Activated CD8-positive, alpha-beta T cell treated with anti-CD3 and anti-CD28 coated beads for 36 hours (primary cell): ENCODE measurements around the gene MTOR. TPM values are rescaled to one million over a fixed set of nuclear protein-coding genes. Genes with fewer than 3 reads are reported as not detected.

Source experiments
- ATAC-seq: fragments of 200-7000 bp; cut with Tn5 transposase; one replicate; pipeline ENCODE4 v1.10.0; 2021; ENCODE audit warnings: mild to moderate bottlenecking, moderate library complexity
- CTCF ChIA-PET: fragments of 350-600 bp; sonication (Branson Sonifier 250); formaldehyde crosslinking; loops from one replicate; lab custom pipeline; 2021; ENCODE audit warnings: antibody characterized with exemption; lab: Charles Lee
- POLR2A ChIA-PET: fragments of 350-600 bp; sonication (Branson Sonifier 250); formaldehyde crosslinking; loops from one replicate; lab custom pipeline; 2021; ENCODE audit warnings: antibody characterized with exemption; lab: Charles Lee
- DNase-seq: peaks from one replicate; pipeline ENCODE4 v3.0.0-alpha.2; 2020
- H3K27ac Mint-ChIP-seq: one replicate; pipeline ENCODE4 v1.8.0; 2021; ENCODE audit warnings: mild to moderate bottlenecking, mixed read lengths
- H3K27me3 Mint-ChIP-seq: one replicate; pipeline ENCODE4 v1.8.0; 2021; ENCODE audit warnings: mixed read lengths
- H3K36me3 Mint-ChIP-seq: one replicate; pipeline ENCODE4 v1.8.0; 2021; ENCODE audit warnings: low read depth, mixed read lengths
- H3K4me1 Mint-ChIP-seq: one replicate; pipeline ENCODE4 v1.8.0; 2021; ENCODE audit warnings: low read depth, mixed read lengths
- H3K4me3 Mint-ChIP-seq: one replicate; pipeline ENCODE4 v1.8.0; 2021; ENCODE audit warnings: mild to moderate bottlenecking, moderate library complexity, mixed read lengths
- H3K9me3 Mint-ChIP-seq: one replicate; pipeline ENCODE4 v1.8.0; 2021; ENCODE audit warnings: mixed read lengths
- intact Hi-C: fragments of 100-400 bp; cut with micrococcal nuclease; formaldehyde crosslinking; loops from one replicate; pipeline ENCODE4 v1.10.0; 2022
- total RNA-seq, 2 experiments: library from RNA; stranded (reverse); gene quantifications; one replicate each; pipeline ENCODE4 v1.2.3, GENCODE V29; 2021
- TF ChIP-seq, protein P1 (sequence below): fragments of 200-600 bp; IDR thresholded peaks from one replicate; pipeline ENCODE4 v1.8.0; 2022; ENCODE audit warnings: antibody characterized with exemption, mild to moderate bottlenecking

MTOR gene
- total RNA-seq, 2 experiments from 2014 or later = 34.7 to 36.8 TPM

DNA sequence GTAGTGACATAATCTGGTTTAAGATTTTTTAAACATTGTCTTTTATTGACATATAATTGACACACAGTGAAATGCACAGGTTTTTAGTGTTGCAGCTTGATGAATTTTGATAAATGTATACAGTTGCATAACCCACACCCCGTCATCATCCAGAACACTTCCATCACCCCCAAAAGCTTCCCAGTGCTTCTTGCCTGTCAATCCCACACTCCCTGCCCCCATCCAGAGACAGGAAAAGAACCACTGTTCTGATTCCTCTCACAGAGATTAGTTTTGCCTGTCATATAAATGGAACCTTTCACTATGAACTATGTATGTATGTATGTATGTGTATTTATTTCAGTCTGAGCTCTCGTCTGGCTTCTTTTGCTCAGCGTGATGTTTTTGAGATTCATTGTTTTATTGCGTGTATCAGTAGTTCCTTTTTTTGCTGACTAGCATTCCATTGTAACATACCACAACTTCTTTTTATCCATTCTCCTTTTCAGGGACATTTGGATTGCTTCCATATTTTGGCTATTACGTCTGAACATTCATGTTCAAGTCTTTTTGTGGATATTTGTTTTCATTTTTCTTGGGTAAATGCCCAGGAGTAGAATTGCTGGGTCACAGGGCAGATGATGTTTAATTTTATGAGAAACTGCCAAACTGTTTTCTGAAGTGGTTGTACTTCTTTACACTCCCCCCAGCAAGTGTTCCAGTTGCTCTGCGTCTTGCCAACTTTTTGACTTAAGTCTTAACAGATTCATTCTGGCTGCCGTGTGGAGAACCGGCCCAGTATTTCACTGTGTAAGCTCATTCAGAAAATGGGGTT lies 19.4 kb upstream of the MTOR start:
- ChIA-PET CTCF (interaction anchor here (1.0 to 2.8 kb wide), 5 partner anchors 13 to 369 kb away, joined by 3 to 9 read pairs (median 4); no protein-coding TSS in a partner anchor), POLR2A (interaction anchor here (1.1 to 1.7 kb wide), 3 partner anchors 9 to 20 kb away, joined by 4 to 5 read pairs (median 4); partner anchors contain the start of genes MTOR and UBIAD1)
- Mint-ChIP-seq H3K4me1 (peaks cover 80% of the 10 kb centered on the region), H3K4me3 (peak overlapping the region; percentile 31), H3K9me3 (no peaks in the 10 kb centered on the region), H3K27ac (peak overlapping the region; percentile 89), H3K36me3 (peaks cover 76% of the 10 kb centered on the region), H3K27me3 (no peaks in the 10 kb centered on the region)
- TF ChIP-seq, protein P1, sequence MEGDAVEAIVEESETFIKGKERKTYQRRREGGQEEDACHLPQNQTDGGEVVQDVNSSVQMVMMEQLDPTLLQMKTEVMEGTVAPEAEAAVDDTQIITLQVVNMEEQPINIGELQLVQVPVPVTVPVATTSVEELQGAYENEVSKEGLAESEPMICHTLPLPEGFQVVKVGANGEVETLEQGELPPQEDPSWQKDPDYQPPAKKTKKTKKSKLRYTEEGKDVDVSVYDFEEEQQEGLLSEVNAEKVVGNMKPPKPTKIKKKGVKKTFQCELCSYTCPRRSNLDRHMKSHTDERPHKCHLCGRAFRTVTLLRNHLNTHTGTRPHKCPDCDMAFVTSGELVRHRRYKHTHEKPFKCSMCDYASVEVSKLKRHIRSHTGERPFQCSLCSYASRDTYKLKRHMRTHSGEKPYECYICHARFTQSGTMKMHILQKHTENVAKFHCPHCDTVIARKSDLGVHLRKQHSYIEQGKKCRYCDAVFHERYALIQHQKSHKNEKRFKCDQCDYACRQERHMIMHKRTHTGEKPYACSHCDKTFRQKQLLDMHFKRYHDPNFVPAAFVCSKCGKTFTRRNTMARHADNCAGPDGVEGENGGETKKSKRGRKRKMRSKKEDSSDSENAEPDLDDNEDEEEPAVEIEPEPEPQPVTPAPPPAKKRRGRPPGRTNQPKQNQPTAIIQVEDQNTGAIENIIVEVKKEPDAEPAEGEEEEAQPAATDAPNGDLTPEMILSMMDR = no peak
- no peak for ATAC-seq
- no peak for DNase-seq
- intact Hi-C loops = no loop called here

DNA sequence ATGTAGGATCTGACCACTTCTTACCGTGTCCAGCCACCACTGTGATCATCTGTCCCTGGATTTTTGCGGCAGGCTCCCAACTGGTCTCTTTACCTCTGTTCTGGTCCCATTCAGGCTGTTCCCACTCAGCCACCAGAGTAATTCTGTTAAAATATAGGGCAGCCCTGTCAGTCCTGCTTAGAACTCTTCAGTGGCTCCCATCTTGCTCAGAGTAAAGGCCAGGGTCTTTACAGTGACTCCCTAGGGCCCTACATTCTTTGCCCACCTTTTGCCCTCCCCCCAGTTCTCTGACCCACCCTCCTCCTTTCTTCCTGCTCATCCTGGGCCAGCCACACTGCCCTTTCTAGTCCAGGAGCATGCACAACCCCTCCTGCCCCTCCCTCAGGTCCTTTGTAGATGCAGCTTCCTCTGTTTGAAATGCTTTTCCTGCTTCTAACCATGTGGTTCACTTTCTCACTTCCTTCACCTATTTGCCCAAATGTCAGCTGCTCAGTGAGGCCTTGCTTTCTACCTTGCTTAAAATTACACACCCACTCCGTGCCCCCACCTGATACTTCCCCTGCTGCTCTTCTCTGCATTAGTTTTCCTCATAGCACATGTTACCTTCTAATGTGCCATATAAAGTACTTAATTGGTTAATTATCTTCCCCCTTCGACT lies 18.5 kb upstream of the MTOR start:
- no peaks in the 10 kb centered on the region for H3K27me3 Mint-ChIP-seq
- ChIA-PET POLR2A (interaction anchor here (0.8 to 1.7 kb wide), 5 partner anchors 10 to 182 kb away, joined by 3 to 5 read pairs (median 3); partner anchors contain the start of genes EXOSC10 and MTOR), CTCF (interaction anchor here (0.8 to 2.8 kb wide), 6 partner anchors 14 to 370 kb away, joined by 3 to 9 read pairs (median 3); no protein-coding TSS in a partner anchor)
- H3K36me3 Mint-ChIP-seq = peaks cover 75% of the 10 kb centered on the region
- ATAC-seq (peak; percentile 73), DNase-seq (peak; percentile 49)
- H3K27ac Mint-ChIP-seq = peak overlapping the region; percentile 89
- peaks cover 81% of the 10 kb centered on the region for H3K4me1 Mint-ChIP-seq
- TF ChIP-seq, protein P1 = no peak
- H3K4me3 Mint-ChIP-seq = peak overlapping the region; percentile 31
- intact Hi-C loops = no loop called here
- no peaks in the 10 kb centered on the region for H3K9me3 Mint-ChIP-seq

DNA sequence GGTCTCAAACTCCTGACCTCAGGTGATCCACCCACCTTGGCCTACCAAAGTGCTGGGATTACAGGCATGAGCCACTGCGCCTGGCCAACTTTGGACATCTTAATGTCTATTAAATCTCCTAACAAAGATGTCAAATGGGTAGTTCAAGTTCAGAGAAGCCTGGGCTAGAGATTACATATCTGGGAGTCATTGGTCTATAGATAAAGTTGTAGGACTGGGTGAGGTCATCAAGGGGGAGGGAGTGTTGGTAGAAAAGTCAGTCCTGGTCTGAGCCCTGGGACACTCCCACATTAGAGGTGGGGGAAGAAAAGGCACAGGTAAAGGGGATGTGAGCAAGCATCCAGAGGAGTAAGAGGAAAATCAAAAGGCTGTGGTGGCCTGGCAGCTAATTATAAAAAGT lies 17.3 kb upstream of the MTOR start:
- ATAC-seq (no peak), DNase-seq (no peak)
- peaks cover 78% of the 10 kb centered on the region for H3K4me1 Mint-ChIP-seq
- no peak overlapping the region for H3K4me3 Mint-ChIP-seq
- no peaks in the 10 kb centered on the region for H3K27me3 Mint-ChIP-seq
- TF ChIP-seq, protein P1 = no peak
- no peaks in the 10 kb centered on the region for H3K9me3 Mint-ChIP-seq
- ChIA-PET POLR2A (interaction anchor here (0.6 to 1.8 kb wide), 3 partner anchors 17 to 628 kb away, joined by 3 to 6 read pairs (median 3); no protein-coding TSS in a partner anchor), CTCF (interaction anchor here (1.1 to 2.8 kb wide), 2 partner anchors 35 to 243 kb away, joined by 3 to 9 read pairs; no protein-coding TSS in a partner anchor)
- peaks cover 75% of the 10 kb centered on the region for H3K36me3 Mint-ChIP-seq
- intact Hi-C loops = no loop called here
- H3K27ac Mint-ChIP-seq = peak overlapping the region; percentile 89

DNA sequence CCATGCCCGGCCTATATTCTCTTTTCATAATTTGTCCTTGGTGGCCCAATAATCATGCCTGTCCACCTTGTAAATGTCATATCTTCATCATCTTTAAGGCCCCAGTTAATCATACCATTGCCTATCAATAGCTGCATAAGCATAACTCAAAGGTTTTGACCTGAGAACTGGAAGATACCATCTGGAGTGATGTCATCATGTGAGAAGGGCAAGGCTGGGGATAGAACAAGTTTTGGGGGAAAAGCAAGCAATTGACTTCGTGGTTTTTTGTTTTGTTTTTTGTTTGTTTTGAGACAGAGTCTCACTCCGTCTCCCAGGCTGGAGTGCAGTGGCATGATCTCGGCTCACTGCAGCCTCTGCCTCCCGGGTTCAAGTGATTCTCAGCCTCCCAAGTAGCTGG lies 16.8 kb upstream of the MTOR start:
- no peaks in the 10 kb centered on the region for H3K9me3 Mint-ChIP-seq
- H3K4me1 Mint-ChIP-seq = peaks cover 76% of the 10 kb centered on the region
- DNase-seq (no peak), ATAC-seq (no peak)
- H3K4me3 Mint-ChIP-seq = no peak overlapping the region
- no peaks in the 10 kb centered on the region for H3K27me3 Mint-ChIP-seq
- intact Hi-C loops = no loop called here
- H3K36me3 Mint-ChIP-seq = peaks cover 75% of the 10 kb centered on the region
- peak overlapping the region; percentile 89 for H3K27ac Mint-ChIP-seq
- POLR2A ChIA-PET = interaction anchor here (0.6 to 1.8 kb wide), 2 partner anchors 40 to 629 kb away, joined by 3 to 6 read pairs; no protein-coding TSS in a partner anchor
- CTCF ChIA-PET = interaction anchor here (1.1 to 2.8 kb wide), 2 partner anchors 36 to 242 kb away, joined by 3 to 9 read pairs; no protein-coding TSS in a partner anchor
- TF ChIP-seq, protein P1 = no peak
